HG03432 (cell line): ENCODE measurements around the gene PCYOX1L.

Experiments
- ATAC-seq: cut with Tn5 transposase; IDR thresholded peaks from one replicate; pipeline ENCODE4 v1.9.1; 2021; ENCODE audit warnings: mild to moderate bottlenecking, moderate library complexity; ENCODE audit not compliant: unreplicated experiment

PCYOX1L gene

GRCh38 chr5:149366169-149366729 is 8.4 kb downstream of the PCYOX1L start:
- ATAC-seq = no peak

- ATAC-seq = peak; percentile 77
Observed at GRCh38 chr5:149367249-149367971, 9.6 kb downstream of the PCYOX1L start.

GRCh38 chr5:149367972-149368645 is 10.3 kb downstream of the PCYOX1L start:
- ATAC-seq = no peak

- ATAC-seq = no peak
Observed at GRCh38 chr5:149370878-149371277, 13.0 kb downstream of the PCYOX1L start.

- ATAC-seq = peak; percentile 83
Observed at GRCh38 chr5:149371296-149371962, 13.6 kb downstream of the PCYOX1L start.

- ATAC-seq = no peak
Observed at GRCh38 chr5:149372076-149372795, 14.4 kb downstream of the PCYOX1L start.

- ATAC-seq = no peak
Observed at GRCh38 chr5:149372932-149373331, 15.1 kb downstream of the PCYOX1L start.

- no peak for ATAC-seq
Observed at GRCh38 chr5:149374303-149374702, 16.5 kb downstream of the PCYOX1L start.

GRCh38 chr5:149374801-149375200 is 17.0 kb downstream of the PCYOX1L start:
- no peak for ATAC-seq

- no peak for ATAC-seq
Observed at GRCh38 chr5:149375434-149375833, 17.6 kb downstream of the PCYOX1L start.

- ATAC-seq = no peak
Observed at GRCh38 chr5:149376104-149376503, 18.3 kb downstream of the PCYOX1L start.

- no peak for ATAC-seq
Observed at GRCh38 chr5:149376711-149377447, 19.0 kb downstream of the PCYOX1L start.

GRCh38 chr5:149378241-149378820 is 20.5 kb downstream of the PCYOX1L start:
- ATAC-seq = no peak

- no peak for ATAC-seq
Observed at GRCh38 chr5:149379177-149379761, 21.4 kb downstream of the PCYOX1L start, which contains the start of gene IL17B. IL17B (minus strand) TSS chr5:149379292; CDS start chr5:149379225, 67 bp downstream.

- ATAC-seq = no peak
Observed at GRCh38 chr5:149379818-149380374, 22.1 kb downstream of the PCYOX1L start.

- no peak for ATAC-seq
Observed at GRCh38 chr5:149380466-149381121, 22.7 kb downstream of the PCYOX1L start.

- peak; percentile 19 for ATAC-seq
Observed at GRCh38 chr5:149381261-149381985, 23.6 kb downstream of the PCYOX1L start.

GRCh38 chr5:149381986-149382338 is 24.1 kb downstream of the PCYOX1L start:
- peak; percentile 86 for ATAC-seq
